ENCODE results near the gene ZNF516.

GRCh38 chr18:76497021-76497420 lies 2.0 kb upstream of the ZNF516 start:
- no peak for TF ChIP-seq ZNF626 (tag by site-specific recombination; IDR thresholded peaks at IDR 0.05)
- TF ChIP-seq CTCF (tag by site-specific recombination; IDR thresholded peaks at IDR 0.05) = no peak
- TF ChIP-seq, protein P1, sequence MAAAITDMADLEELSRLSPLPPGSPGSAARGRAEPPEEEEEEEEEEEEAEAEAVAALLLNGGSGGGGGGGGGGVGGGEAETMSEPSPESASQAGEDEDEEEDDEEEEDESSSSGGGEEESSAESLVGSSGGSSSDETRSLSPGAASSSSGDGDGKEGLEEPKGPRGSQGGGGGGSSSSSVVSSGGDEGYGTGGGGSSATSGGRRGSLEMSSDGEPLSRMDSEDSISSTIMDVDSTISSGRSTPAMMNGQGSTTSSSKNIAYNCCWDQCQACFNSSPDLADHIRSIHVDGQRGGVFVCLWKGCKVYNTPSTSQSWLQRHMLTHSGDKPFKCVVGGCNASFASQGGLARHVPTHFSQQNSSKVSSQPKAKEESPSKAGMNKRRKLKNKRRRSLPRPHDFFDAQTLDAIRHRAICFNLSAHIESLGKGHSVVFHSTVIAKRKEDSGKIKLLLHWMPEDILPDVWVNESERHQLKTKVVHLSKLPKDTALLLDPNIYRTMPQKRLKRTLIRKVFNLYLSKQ (tag by site-specific recombination; IDR thresholded peaks at IDR 0.05; ENCODE audit: borderline replicate concordance) = no peak
- no peak for TF ChIP-seq ZNF670 (tag by site-specific recombination; IDR thresholded peaks at IDR 0.05; ENCODE audit: low read depth)
- no peak for TF ChIP-seq ZNF571 (tag by site-specific recombination; IDR thresholded peaks at IDR 0.05)
- no peak for TF ChIP-seq ZNF677 (tag by site-specific recombination; IDR thresholded peaks at IDR 0.05)
- TF ChIP-seq ZNF19 (tag by site-specific recombination; IDR thresholded peaks at IDR 0.05; ENCODE audit: low read depth) = no peak
- TF ChIP-seq ZBTB49 (tag by site-specific recombination; IDR thresholded peaks at IDR 0.05; ENCODE audit: low read depth) = no peak
- no peak for TF ChIP-seq PRDM10 (tag by site-specific recombination; IDR thresholded peaks at IDR 0.05)
- TF ChIP-seq KLF9 (tag by site-specific recombination; IDR thresholded peaks at IDR 0.05; ENCODE audit: low read depth) = no peak
- no peak for TF ChIP-seq ZNF529 (tag by site-specific recombination; IDR thresholded peaks at IDR 0.05; ENCODE audit: insufficient replicate concordance)
- no peak for TF ChIP-seq ZNF707 (tag by site-specific recombination; IDR thresholded peaks at IDR 0.05)
- TF ChIP-seq KLF10 (tag by site-specific recombination; IDR thresholded peaks at IDR 0.05) = no peak
- TF ChIP-seq MEIS1 (CRISPR knock-in tag; IDR thresholded peaks at IDR 0.05; ENCODE audit: borderline replicate concordance) = no peak

All from HEK293 (cell line).